NOMO-1 treated with dmso at 0.1 percent for 144 hours (cell line): ENCODE data around the gene HPN.
"Not testable (repeated sequence)": the region's sequence is repeated elsewhere in the genome, so short reads cannot be mapped to it uniquely, and the experiment has no call there.

ENCODE experiments used
- DNase-seq: peaks from one replicate; lab custom pipeline; 2025; ENCODE audit not compliant: unreplicated experiment; lab: John Stamatoyannopoulos, UW

Gene HPN

GRCh38 chr19:35042056-35042730 is 672 bp downstream of the HPN start:
- DNase-seq = no peak

- DNase-seq = no peak
Measured at GRCh38 chr19:35042954-35043604, 1.6 kb downstream of the HPN start.

- DNase-seq = no peak
Measured at GRCh38 chr19:35043906-35044305, 2.4 kb downstream of the HPN start.

- DNase-seq = no peak
Measured at GRCh38 chr19:35044317-35045117, 3.0 kb downstream of the HPN start.

GRCh38 chr19:35045667-35046300 is 4.3 kb downstream of the HPN start:
- DNase-seq = no peak

- DNase-seq = no peak
Measured at GRCh38 chr19:35046461-35046860, 4.9 kb downstream of the HPN start.

GRCh38 chr19:35048911-35049411 is 7.4 kb downstream of the HPN start:
- no peak for DNase-seq

- DNase-seq = no peak
Measured at GRCh38 chr19:35049456-35049855, 7.9 kb downstream of the HPN start.

- not testable (repeated sequence) for DNase-seq
Measured at GRCh38 chr19:35050662-35051061, 9.1 kb downstream of the HPN start.

- DNase-seq = not testable (repeated sequence)
Measured at GRCh38 chr19:35051268-35051667, 9.7 kb downstream of the HPN start.

GRCh38 chr19:35051796-35052195 is 10.3 kb downstream of the HPN start:
- DNase-seq = no peak

GRCh38 chr19:35052599-35053190 is 11.2 kb downstream of the HPN start:
- no peak for DNase-seq

GRCh38 chr19:35053667-35054293 is 12.3 kb downstream of the HPN start:
- no peak for DNase-seq

- DNase-seq = no peak
Measured at GRCh38 chr19:35054626-35055025, 13.1 kb downstream of the HPN start.

GRCh38 chr19:35055715-35056179 is 14.2 kb downstream of the HPN start:
- no peak for DNase-seq

- DNase-seq = no peak
Measured at GRCh38 chr19:35056513-35057063, 15.1 kb downstream of the HPN start.

- DNase-seq = no peak
Measured at GRCh38 chr19:35058370-35058769, 16.8 kb downstream of the HPN start.

- DNase-seq = no peak
Measured at GRCh38 chr19:35059006-35059798, 17.7 kb downstream of the HPN start.

GRCh38 chr19:35059799-35060091 is 18.2 kb downstream of the HPN start:
- no peak for DNase-seq
